GM18909 (cell line): ENCODE measurements around the gene SLC6A2.

ENCODE experiments used
- ATAC-seq: cut with Tn5 transposase; IDR thresholded peaks from one replicate; pipeline ENCODE4 v1.9.1; 2021; ENCODE audit warnings: mild to moderate bottlenecking; ENCODE audit not compliant: unreplicated experiment, poor library complexity

SLC6A2 gene

DNA sequence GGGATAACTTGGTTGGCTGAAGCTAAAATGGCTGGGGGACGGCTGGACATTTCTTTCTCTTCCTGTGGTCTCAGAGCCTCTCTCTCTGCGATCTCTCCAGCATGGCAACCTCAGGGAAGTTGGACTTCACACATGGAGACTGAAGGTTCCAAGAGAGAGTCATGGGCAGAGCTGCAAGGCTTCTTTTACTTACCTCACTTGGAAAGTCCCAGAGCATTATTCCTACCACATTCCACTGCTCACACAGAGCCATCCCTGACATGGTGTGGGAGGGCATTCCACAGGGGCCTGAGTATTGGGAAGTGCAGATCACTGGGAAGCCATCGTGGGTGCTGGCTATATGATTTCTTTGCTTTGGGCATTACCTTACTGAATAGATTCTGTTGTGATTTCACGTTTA, 9.8 kb upstream of the SLC6A2 start:
- no peak for ATAC-seq

DNA sequence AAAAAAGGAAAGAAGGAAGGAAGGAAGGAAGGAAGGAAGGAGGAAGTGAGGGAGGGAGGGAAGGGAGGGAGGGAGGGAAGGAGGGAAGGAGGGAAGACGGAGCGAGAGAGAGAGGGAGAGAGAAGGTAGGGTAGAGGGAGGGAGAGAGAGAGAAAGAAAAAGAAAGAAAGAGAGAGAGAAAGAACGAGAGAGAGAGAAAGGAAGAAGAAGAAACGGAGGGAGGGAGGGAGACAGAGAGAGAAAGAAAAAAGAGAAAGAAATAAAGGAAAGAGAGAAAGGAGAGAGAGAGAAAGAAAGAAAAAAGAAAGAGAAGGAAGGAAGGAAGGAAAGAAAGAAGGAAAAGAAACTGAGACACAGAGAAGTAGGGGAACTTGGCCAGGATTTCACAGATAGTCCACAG, 8.4 kb upstream of the SLC6A2 start:
- ATAC-seq: no peak

DNA sequence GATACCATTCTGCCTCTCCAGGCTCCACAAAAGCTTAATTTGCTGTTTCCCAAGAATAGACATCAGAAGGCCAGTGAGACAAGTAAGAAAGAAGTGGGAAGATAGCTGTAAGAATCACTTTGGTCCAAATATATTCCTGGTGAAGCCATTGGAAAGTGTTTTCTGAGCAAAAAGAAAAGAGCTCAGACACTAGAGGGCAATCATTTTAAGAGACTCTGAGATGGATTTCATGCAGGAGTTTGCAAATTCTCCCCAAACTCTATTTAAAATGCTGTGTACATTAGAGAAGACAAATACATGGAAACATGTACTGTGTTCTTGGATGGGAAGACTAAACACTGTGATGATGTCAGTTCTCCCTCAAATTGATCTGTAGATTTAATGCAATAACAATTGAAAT, 8.0 kb upstream of the SLC6A2 start:
- no peak for ATAC-seq

DNA sequence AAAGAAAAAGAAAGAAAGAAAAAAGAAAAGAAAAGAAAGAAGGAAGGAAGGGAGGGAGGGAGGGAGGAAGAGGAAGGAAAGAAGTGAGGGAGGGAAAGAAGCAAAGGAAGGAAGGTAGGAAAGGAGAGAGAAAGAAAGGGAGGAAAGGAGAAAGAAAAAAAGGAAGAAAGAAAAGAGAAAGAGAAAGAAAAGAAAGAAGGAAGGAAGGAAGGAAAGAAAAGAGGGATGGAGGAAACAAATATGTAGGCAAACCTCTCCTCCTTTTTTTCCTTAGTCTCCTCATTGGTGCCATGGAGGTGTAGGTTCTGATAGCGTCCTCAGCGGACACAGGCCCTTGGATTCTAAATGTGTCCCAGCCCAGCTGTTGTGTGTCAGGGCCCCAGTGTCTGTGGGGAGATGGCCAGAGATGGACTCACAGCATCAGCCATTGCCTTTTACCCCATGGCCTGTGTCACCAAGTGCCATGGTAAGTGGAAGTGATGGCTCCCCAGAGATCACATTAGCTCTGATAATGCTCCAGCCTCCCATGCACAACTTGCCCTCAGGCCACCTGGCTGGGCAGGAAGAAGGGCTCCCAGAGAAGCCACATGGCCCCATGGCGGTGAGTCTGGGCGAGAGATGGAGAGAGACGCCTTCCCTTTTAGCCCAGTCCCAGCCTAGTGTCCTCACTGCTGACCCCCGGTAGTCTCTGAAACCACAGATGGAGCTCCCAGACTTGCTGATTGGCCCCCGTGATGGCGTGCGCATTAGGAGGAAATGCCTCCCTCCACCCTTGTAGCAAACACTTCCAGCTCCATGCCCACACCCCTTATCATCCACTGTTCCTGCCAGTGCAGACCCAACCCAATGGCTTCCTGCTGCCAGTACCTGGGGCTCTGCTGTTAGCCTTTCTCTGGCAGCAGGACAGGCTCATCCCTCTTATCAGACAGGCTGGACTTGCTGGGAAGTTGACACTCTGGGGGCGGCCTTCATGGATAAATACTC, 3.7 kb upstream of the SLC6A2 start:
- ATAC-seq: no peak

DNA sequence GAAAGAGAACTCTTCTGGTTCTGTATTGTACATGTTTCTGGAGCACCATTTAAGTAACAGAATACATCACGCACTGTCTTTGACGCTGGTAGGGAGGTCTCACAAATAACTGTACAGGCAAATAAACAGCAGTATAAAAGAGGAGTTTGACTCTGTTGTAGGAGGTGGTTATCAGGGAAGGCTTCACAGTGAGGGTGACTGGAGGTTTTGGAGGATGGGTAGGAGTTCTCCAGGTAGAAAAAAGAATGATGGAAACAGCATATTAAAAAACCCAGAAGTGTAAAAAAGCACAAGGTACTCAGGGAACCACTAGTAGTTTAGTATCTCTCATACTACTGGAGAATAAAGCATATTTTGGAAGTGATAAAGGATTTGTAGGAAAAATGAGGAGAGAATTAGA, 2.7 kb upstream of the SLC6A2 start:
- no peak for ATAC-seq

DNA sequence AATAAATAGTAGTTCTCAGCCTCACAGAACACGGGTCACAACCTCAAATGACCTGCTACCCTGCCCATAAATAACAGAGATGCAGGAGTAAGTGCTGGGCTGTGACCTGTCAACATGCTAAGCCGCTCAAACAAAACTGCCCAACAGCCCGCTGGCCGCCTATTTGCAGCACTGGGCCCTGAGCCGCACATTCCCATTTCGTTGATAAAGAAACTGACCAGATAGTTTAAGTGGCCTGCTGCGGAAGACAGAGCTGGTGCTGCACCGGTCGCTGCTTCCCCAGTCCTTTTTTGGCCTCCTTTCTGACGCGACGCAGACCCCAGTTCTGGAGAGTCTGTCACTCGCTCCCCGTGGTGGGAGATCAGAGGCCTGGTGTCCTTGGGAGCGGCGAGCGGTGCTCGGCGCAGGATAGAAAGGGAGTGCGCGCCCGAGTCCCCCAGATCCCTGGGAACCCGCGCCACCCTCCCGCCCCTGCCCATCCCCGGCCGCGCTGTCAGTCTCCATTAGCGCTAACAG, 349 bp upstream of the SLC6A2 start:
- no peak for ATAC-seq

DNA sequence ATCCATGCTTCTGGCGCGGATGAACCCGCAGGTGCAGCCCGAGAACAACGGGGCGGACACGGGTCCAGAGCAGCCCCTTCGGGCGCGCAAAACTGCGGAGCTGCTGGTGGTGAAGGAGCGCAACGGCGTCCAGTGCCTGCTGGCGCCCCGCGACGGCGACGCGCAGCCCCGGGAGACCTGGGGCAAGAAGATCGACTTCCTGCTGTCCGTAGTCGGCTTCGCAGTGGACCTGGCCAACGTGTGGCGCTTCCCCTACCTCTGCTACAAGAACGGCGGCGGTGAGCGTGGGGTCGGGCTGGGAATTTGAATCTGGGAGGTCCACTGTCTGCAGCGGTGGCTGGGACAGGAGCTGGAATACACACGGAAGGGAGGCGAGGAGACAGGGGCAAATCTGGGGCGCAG, 904 bp downstream of the SLC6A2 start:
- ATAC-seq: no peak

DNA sequence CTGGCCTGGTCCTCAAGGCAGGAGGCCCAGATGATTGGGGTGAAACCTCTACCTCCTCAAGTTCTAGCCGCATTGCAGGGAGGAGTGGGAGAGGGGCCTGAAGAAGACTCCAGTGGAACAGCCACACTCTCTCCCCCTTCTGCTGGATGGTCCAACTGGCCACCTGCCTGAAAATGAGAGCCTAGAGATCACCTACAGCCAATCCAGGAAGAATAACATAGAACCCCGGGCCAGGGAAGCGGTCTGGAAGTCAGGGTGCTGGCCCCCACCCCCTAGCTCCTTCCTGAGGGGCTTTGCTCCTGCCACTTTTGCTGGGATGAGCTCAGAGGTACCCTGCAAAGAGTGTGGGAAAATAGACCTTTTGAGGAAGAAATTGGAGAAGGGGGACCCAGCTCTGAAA, 1.8 kb downstream of the SLC6A2 start:
- ATAC-seq: no peak

DNA sequence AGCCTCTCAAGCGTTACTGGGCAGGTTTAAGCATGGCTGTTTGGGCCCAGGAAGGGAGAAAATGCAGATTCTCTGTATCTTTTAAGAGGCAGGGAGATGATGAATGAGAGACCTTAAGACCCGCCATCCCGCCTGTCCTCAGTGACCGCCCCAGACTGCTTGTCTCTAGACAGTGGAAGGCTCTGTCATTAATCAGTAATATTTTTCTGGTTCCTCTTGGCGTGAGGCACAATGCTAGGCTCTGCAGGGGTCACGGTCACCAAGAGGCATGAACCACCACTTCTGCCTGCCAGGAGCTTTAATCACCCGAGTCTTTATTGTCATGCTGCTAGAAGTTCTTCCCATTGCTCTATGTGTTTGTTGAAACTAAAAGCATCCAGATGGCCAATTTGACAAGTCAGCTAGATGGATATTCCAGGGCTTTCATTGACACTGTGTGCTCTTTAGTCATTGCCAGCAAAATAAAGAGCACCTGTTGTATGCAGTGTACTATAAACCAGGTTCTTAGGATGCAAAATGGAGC, 3.2 kb downstream of the SLC6A2 start:
- no peak for ATAC-seq

DNA sequence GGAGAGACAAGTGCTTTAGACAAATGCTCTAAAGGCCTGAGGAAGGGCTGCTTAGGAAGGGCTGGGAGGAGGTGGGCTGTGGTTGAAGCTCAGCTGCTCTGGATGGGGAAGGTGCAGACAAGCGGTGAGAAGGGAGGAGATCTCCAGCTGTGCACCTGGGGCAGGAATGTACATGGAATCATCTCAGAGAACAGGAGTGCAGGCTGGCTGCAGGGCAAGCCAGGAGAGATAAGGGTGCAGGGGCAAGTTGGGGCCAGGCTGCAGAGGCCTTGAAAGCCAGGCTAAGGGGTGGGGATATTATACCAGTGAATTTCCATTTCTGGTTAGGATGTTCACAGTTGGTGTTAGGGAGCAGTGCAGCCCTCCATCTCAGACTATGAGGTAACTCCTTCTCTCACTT, 4.2 kb downstream of the SLC6A2 start:
- ATAC-seq: no peak

DNA sequence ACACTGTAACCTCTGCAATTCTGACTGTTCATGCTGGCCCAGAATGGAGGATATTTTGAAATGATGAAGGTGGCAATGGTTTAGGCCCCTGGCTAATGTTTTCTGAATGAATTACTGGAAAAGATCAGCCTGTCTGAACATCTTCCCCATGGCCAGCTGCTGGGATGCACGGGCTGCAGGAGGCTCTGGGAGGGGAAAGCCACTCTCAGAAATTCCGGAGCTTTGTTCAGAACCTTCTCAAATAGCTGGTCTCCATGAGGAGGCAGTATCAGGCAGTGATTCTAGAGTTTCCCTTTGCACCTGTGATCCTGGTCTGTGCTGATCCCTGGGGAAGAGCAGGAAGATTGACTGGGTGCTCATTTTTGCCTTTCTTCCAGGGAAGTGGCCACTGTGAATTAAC, 5.0 kb downstream of the SLC6A2 start:
- no peak for ATAC-seq

DNA sequence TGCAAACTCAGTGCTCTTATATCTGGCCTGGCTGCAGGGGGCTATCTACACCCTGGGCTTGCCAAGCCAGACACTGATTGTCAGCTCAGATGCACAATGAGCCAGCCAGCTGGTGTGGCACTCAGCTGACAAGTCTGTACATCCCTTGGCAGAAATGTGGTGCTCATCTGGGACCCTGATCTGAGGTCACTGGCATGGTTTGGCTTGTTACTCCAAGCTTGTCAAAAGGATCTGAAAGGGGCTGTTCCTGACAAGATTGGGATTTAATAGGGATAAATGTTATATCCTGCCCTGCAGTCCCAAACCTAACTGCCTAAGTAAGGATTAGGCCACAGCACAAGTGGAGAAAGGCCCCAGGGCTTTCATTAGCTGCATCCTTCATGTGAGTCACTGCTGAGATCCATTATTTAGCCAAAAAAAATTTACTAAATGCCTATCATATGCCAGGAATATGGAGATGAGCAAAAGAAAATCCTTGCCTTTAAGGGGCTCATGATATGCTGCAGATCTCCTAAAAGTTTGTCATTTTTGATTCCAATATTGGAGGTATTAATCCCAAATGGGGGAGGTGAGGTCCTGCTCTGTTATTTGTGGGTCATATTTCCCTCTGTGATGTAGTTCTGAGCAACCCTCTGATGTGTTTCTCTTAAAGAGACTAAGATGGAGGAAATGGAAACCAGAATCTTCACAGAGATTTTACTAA, 6.3 kb downstream of the SLC6A2 start:
- ATAC-seq: no peak

DNA sequence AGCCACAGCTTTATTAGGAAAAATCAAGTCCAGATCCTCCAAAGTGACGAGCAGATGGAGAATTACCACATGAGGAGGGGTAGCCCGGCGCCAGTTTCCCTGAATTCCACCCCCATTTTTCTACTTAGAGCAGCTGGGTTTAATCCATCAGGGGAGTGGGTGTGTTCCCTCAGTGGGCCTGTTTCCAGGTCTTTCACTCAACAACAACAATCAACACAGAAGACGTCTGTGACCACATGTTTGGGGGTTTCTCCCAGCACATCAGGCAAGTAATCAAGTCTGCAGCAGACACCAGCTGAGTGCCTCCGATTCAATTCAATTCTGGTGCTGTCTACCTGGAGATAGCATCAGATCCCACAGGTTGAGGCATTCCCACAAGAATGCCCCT, 6.8 kb downstream of the SLC6A2 start:
- no peak for ATAC-seq

DNA sequence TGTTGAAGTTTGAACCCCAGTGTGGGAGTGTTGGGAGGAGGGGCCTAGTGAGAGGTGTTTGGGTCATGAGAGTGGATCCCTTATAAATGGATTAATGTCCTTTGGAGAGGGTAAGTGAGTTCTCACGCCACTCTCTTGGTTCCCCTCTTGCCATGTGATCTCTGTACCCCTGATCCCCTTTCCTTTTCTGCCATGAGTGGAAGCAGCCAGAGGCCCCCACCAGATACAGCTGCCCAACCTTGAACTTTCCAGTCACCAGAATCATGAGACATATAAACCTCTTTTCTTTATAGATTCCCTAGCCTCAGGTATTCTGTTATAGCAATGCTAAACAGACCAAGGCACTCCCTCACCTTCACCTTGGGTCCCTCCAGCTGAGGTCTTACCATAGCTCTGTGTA, 7.4 kb downstream of the SLC6A2 start:
- no peak for ATAC-seq

DNA sequence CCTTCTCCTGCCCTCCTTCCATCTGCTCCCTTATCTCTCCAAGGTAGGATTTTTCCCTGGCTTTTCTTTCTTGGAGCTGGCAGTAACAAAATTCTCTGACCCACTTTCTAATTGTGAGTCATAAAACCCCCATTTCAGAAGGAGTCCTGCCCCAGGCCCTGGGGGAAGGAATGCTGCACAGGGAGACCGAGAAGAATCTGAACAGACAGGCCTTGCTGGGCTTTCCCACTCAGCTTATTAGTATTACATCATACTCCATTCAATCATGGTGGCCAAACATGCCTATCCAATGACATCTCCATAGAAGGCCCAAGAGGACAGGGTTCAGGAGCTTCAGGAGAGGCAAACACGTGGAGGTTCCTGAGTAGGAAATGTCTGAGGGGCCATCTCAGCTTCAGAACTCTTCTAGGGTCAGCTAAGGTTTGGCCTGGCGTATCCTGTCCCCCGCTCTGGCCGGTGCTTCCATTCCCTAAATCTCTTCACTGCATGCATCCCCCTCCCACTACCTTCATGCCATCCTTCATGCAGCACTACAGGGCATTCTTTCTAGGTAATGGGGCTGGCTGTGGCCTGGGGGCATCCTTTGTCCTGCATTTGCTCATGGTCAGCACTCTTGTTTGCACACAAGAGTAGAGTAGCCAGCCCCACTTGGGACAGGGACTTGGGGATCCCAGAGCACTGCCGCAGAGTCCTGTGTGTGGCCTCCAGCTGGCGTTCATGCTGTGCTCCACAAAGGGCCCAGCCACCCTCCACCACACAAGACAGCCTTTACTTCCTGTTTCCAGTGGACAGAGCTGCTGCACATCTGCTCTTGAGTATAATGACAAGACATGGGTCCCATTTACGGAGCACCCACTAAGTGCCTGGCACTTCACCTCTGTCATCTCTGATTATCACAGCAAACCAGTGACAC, 8.2 kb downstream of the SLC6A2 start:
- no peak for ATAC-seq

DNA sequence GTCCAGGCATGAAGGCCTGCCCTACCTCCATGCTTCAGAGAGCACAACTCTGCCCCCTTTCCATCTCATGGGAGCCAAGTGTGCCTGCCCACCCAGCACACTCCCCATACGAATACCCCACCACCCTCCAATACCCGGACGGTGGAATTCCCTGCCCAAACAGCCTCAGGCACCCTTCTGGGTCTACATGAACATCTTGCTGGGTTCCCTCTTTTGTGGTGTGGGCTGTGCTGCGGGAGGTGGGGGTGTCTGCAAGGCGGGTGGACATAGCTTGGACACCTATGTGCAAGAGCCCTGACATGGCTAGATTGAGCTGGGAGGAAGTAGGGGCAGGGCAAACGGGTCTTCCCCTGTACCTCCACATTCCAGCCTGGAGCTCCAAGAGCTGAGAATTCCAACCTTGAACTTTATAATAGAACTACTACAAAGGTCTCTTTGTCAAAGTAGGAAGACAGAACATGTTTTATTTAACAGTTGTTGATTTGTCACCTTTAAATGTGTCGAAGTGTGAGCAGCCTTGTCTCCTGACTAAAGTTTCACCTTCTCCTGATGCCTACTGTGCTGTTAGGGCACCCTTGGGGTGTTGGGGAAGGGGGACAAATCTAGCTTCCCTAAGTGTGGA, 9.1 kb downstream of the SLC6A2 start:
- no peak for ATAC-seq

DNA sequence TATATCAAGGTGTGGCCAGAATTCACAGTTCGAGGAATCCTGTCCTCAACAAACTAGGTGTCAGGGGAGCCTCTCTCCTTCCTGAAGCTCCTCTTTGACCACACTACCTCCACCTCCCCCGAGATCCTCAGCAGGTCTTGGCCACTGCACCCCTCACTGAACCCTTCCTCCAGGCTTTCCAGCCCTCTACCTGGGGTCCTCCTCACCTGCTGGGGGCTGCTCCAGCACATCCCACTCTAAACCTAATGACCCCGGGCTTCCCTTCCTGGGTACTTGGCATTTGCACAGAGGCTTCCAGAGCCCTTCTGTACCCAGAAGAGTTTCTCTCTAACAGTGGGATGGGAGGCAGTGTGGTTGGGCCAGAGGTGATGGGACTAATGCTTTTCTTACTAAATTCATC, 9.7 kb downstream of the SLC6A2 start:
- ATAC-seq: no peak

DNA sequence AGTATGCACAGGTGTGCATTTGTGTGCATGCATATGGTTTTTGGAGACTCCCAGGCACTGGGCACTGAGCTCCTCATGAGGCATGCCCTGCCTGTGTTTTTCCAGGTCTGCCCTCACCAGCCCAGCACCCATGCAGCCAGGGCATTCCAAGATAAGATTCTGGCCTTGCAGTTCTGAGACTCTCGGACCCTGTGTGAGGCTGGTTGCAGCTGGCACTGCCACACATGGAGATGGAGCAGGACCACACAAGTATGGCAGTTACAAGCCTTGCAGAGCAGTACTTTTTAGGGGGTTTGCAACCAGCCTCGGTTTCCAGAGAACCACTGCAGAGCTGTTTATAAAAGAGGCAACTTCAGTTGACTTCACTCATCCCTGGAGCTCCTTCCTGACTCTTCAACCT, 10.2 kb downstream of the SLC6A2 start:
- ATAC-seq: no peak

DNA sequence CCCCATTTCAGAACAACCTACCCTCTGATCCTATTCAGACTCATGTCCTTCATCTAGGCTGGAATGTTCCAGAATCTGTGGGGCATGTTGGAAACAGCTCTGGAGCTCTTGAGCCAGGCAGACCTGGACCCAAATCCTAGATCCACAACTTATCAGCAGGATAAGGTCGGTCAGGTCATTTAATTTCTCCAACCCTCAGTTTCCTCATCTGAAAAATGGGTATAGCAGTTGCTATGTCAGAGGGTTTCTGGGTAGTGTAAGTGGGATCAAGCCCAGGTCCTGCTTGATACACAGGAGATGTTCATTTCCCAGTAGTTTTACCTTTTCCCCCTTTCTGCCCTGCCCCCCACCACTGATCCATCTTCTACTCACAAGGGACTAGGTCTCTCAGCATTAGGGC, 12.0 kb downstream of the SLC6A2 start:
- no peak for ATAC-seq
